ENCODE measurements around the gene ZBTB40. TPM values are rescaled to one million over a fixed set of nuclear protein-coding genes. Genes with fewer than 3 reads are reported as not detected.

ZBTB40 gene
- total and polyA plus RNA-seq, 9 of the 15 experiments (the other 6 are each of a cell fraction or from before 2014, with no cell fraction given), result 2.6 to 26.0 (median 18.8) TPM

GRCh38 chr1:22451702-22452480, at the start of gene ZBTB40 (continued):
- TF ChIP-seq KDM2B (CRISPR knock-in tag; IDR thresholded peaks at IDR 0.05) (peak; percentile 70; the same call in 1 of the 2 replicates), ZC3H4 (CRISPR knock-in tag; IDR thresholded peaks at IDR 0.05; ENCODE audit: borderline replicate concordance) (no peak), KDM1A (IDR thresholded peaks at IDR 0.05) (peak in 1 of 2 experiments; percentile 10; a peak in 1 of 4 replicates), TCF7 (IDR thresholded peaks at IDR 0.05; ENCODE audit: borderline replicate concordance) (0 out of 2 replicates have a peak, but pooled peaks have one; percentile 53), MTA1 (IDR thresholded peaks at IDR 0.05; ENCODE audit: borderline replicate concordance) (peak; percentile 77), RBM15 (IDR thresholded peaks at IDR 0.05; ENCODE audit: insufficient read depth, low read length) (no peak), ZNF133 (CRISPR knock-in tag; IDR thresholded peaks at IDR 0.05) (no peak), ZNF3 (CRISPR knock-in tag; IDR thresholded peaks at IDR 0.05) (no peak), SIX5 (IDR thresholded peaks at IDR 0.05; ENCODE audit: borderline replicate concordance in 1 of 2, insufficient read depth in 1 of 2, low read depth in 1 of 2, low read length in 2 of 2) (peak; percentile 55 to 65; a peak in 3 of 4 replicates), TARDBP (IDR thresholded peaks at IDR 0.05) (peak; percentile 84), EGR1 (conservative IDR thresholded peaks at IDR 0.05) (peak; percentile 93), EP400 (IDR thresholded peaks at IDR 0.05) (peak; percentile 95), U2AF1 (optimal IDR thresholded peaks at IDR 0.05; ENCODE audit: low read depth, low read length) (peak; percentile 27), NKRF (IDR thresholded peaks at IDR 0.05; ENCODE audit: borderline replicate concordance) (peak; percentile 75), RCOR1 (IDR thresholded peaks at IDR 0.05; ENCODE audit: borderline replicate concordance in 1 of 2, low read depth in 2 of 2, low read length in 2 of 2) (peak in 1 of 2 experiments; percentile 39; a peak in 1 of 4 replicates), FOXK1 (CRISPR knock-in tag; IDR thresholded peaks at IDR 0.05; ENCODE audit: borderline replicate concordance) (peak; percentile 79; the same call in 1 of the 2 replicates), NFIC (IDR thresholded peaks at IDR 0.05) (peak; percentile 71), HDAC3 (IDR thresholded peaks at IDR 0.05; ENCODE audit: borderline replicate concordance, partially characterized antibody) (peak; percentile 63), TFE3 (CRISPR knock-in tag; IDR thresholded peaks at IDR 0.05) (peak; percentile 98), ZNF639 (CRISPR knock-in tag; conservative IDR thresholded peaks at IDR 0.05 in 1 of 2, IDR thresholded peaks at IDR 0.05 in 1 of 2) (peak in 1 of 2 experiments; percentile 98; a peak in 2 of 4 replicates), TRIM24 (IDR thresholded peaks at IDR 0.05) (peak in 1 of 2 experiments; percentile 19; a peak in 1 of 4 replicates), ZNF24 (IDR thresholded peaks at IDR 0.05) (peak; percentile 76)

Measured in K562 (cell line).